H1 (cell line): ENCODE results near the gene ZNF764. TPM values are rescaled to one million over a fixed set of nuclear protein-coding genes. Genes with fewer than 3 reads are reported as not detected.

Source experiments
- CTCF ChIA-PET: fragments of 300-600 bp; sonication (Branson Sonifier 250); formaldehyde crosslinking; loops from one replicate; lab custom pipeline; 2021; ENCODE audit not compliant: partially characterized antibody; lab: Charles Lee
- POLR2A ChIA-PET: fragments of 300-600 bp; sonication (Branson Sonifier 250); formaldehyde crosslinking; loops from one replicate; lab custom pipeline; 2021; ENCODE audit warnings: inconsistent platforms; ENCODE audit not compliant: partially characterized antibody; lab: Charles Lee
- DNase-seq, 2 experiments: peaks; one replicate each; pipeline versions ENCODE4 v3.0.0 to v3.0.0-alpha.2; 2010 to 2022; ENCODE audit warnings: low spot score in 2 of 2, low read depth in 1 of 2, mixed read lengths in 1 of 2
- FAIRE-seq: peaks from 2 replicates; lab custom pipeline; 2011; peaks lifted over from hg19 to GRCh38; lab: Jason Lieb, UNC
- H2AFZ ChIP-seq: 2 replicates; pipeline ENCODE4 v1.8.1; 2012; ENCODE audit warnings: low read length, inconsistent platforms
- H2AK5ac ChIP-seq: 2 replicates; pipeline ENCODE4 v1.6.1; 2013; ENCODE audit warnings: low read depth, low read length
- H2BK120ac ChIP-seq: replicated peaks from 2 replicates; pipeline ENCODE3; 2013; ENCODE audit warnings: low read depth, low read length, inconsistent platforms
- H2BK12ac ChIP-seq: 2 replicates; pipeline ENCODE4 v1.6.1; 2013; ENCODE audit warnings: low read depth, low read length
- H2BK15ac ChIP-seq: 2 replicates; pipeline ENCODE4 v1.6.1; 2013; ENCODE audit warnings: low read length
- H2BK20ac ChIP-seq: 2 replicates; pipeline ENCODE4 v1.6.1; 2013; ENCODE audit warnings: low read length
- H2BK5ac ChIP-seq: 2 replicates; pipeline ENCODE4 v1.6.1; 2013; ENCODE audit warnings: low read depth, low read length
- H3K14ac ChIP-seq: 2 replicates; pipeline ENCODE4 v1.6.1; 2013; ENCODE audit warnings: inconsistent platforms; ENCODE audit not compliant: insufficient read length
- H3K18ac ChIP-seq: 2 replicates; pipeline ENCODE4 v1.6.1; 2013; ENCODE audit warnings: low read length; ENCODE audit errors: extremely low read depth
- H3K23ac ChIP-seq: 2 replicates; pipeline ENCODE4 v1.6.1; 2013; ENCODE audit warnings: inconsistent platforms; ENCODE audit not compliant: insufficient read length
- H3K23me2 ChIP-seq: 2 replicates; pipeline ENCODE4 v1.6.1; 2013; ENCODE audit warnings: low read depth, low read length
- H3K27ac ChIP-seq: 2 replicates; pipeline ENCODE4 v1.6.1; 2011; ENCODE audit warnings: low read depth, low read length, inconsistent platforms
- H3K27me3 ChIP-seq, 4 experiments: replicated peaks in 1 of 4; 1 replicate in 1 of 4; 2 replicates in 3 of 4; pipeline versions ENCODE4 v1.6.1 to v1.8.1; 2011 to 2013; ENCODE audit warnings: low read length in 3 of 4, mild to moderate bottlenecking in 3 of 4, inconsistent platforms in 2 of 4, mixed read lengths in 2 of 4, moderate library complexity in 1 of 4; ENCODE audit not compliant: control insufficient read depth in 3 of 4, insufficient read depth in 3 of 4; ENCODE audit errors: extremely low read depth in 1 of 4
- H3K36me3 ChIP-seq, 4 experiments: 2 replicates each; pipeline versions ENCODE4 v1.6.1 to v1.8.1; 2011 to 2013; ENCODE audit warnings: mild to moderate bottlenecking in 4 of 4, low read length in 3 of 4, moderate library complexity in 2 of 4, control low read depth in 1 of 4, inconsistent platforms in 1 of 4; ENCODE audit not compliant: insufficient read depth in 4 of 4, control insufficient read depth in 2 of 4
- H3K4ac ChIP-seq: replicated peaks from 2 replicates; pipeline ENCODE3; 2013; ENCODE audit warnings: low read length, low read depth, mixed read lengths, inconsistent platforms; ENCODE audit not compliant: insufficient read length
- H3K4me1 ChIP-seq, 4 experiments: replicated peaks in 1 of 4; 1 replicate in 1 of 4; 2 replicates in 3 of 4; pipeline versions ENCODE4 v1.6.1 to v1.8.1; 2011 to 2013; ENCODE audit warnings: low read length in 3 of 4, inconsistent platforms in 2 of 4, mixed read lengths in 1 of 4; ENCODE audit not compliant: insufficient read depth in 4 of 4, control insufficient read depth in 3 of 4
- H3K4me2 ChIP-seq, 2 experiments: 2 replicates each; pipeline versions ENCODE4 v1.6.1 to v1.8.1; 2011 to 2013; ENCODE audit warnings: low read depth in 2 of 2, low read length in 2 of 2, control low read depth in 1 of 2, inconsistent platforms in 1 of 2, mild to moderate bottlenecking in 1 of 2; ENCODE audit not compliant: insufficient read depth in 1 of 2
- H3K4me3 ChIP-seq, 4 experiments: fragments of 200-600, 300-600 bp in 1 of 4; sonication (generic), shearing (Covaris generic), sonication (Bioruptor Twin) in 1 of 4; 2 replicates each; pipeline versions ENCODE4 v1.5.1 to v1.8.1; 2011 to 2016; ENCODE audit warnings: low read length in 4 of 4, low read depth in 3 of 4, control low read depth in 2 of 4, inconsistent platforms in 2 of 4, mild to moderate bottlenecking in 2 of 4, mixed read lengths in 1 of 4, moderate library complexity in 1 of 4; ENCODE audit not compliant: insufficient read depth in 2 of 4; ENCODE audit errors: extremely low read depth in 1 of 4
- H3K56ac ChIP-seq: replicated peaks from 2 replicates; pipeline ENCODE3; 2013; ENCODE audit warnings: low read depth, mild to moderate bottlenecking, mixed read lengths, low read length, inconsistent platforms; ENCODE audit not compliant: insufficient read length
- H3K79me1 ChIP-seq: 2 replicates; pipeline ENCODE4 v1.6.1; 2013; ENCODE audit warnings: low read depth, low read length, control low read depth
- H3K79me2 ChIP-seq, 2 experiments: 2 replicates each; pipeline versions ENCODE4 v1.6.1 to v1.8.1; 2012 to 2013; ENCODE audit warnings: low read length in 2 of 2, mild to moderate bottlenecking in 2 of 2, inconsistent platforms in 1 of 2; ENCODE audit not compliant: insufficient read depth in 2 of 2, control insufficient read depth in 1 of 2
- H3K9ac ChIP-seq, 4 experiments: replicated peaks in 1 of 4; 1 replicate in 1 of 4; 2 replicates in 3 of 4; pipeline versions ENCODE4 v1.6.1 to v1.8.1; 2011 to 2013; ENCODE audit warnings: low read depth in 3 of 4, low read length in 3 of 4, control low read depth in 2 of 4, mild to moderate bottlenecking in 2 of 4, moderate library complexity in 2 of 4, inconsistent platforms in 1 of 4; ENCODE audit errors: extremely low read depth in 1 of 4
- H3K9me3 ChIP-seq, 2 experiments: 2 replicates each; pipeline versions ENCODE4 v1.6.1 to v1.8.1; 2012 to 2013; ENCODE audit warnings: mild to moderate bottlenecking in 2 of 2, moderate library complexity in 2 of 2, control low read depth in 1 of 2, inconsistent platforms in 1 of 2, low read depth in 1 of 2, low read length in 1 of 2, mixed read lengths in 1 of 2; ENCODE audit not compliant: insufficient read depth in 2 of 2
- H4K20me1 ChIP-seq, 2 experiments: replicated peaks in 1 of 2; 2 replicates each; pipeline versions ENCODE3 to v1.8.1; 2011 to 2013; ENCODE audit warnings: inconsistent platforms in 2 of 2, low read length in 2 of 2, mild to moderate bottlenecking in 1 of 2; ENCODE audit not compliant: insufficient read depth in 2 of 2, control insufficient read depth in 1 of 2
- H4K5ac ChIP-seq: 2 replicates; pipeline ENCODE4 v1.6.1; 2013; ENCODE audit warnings: low read length, low read depth, mixed read lengths, inconsistent platforms; ENCODE audit not compliant: insufficient read length
- H4K8ac ChIP-seq: 2 replicates; pipeline ENCODE4 v1.8.0; 2013; ENCODE audit warnings: mild to moderate bottlenecking, moderate library complexity, low read length, inconsistent platforms; ENCODE audit not compliant: insufficient read depth; ENCODE audit errors: extremely low read depth
- H4K91ac ChIP-seq: replicated peaks from 2 replicates; pipeline ENCODE3; 2013; ENCODE audit warnings: low read length, mixed read lengths, inconsistent platforms; ENCODE audit not compliant: insufficient read length
- ASH2L ChIP-seq: fragments of 200-600, 300-600 bp; sonication (generic); IDR thresholded peaks from one replicate; pipeline ENCODE4 v1.7.1; 2017; ENCODE audit warnings: low read length
- CBX5 ChIP-seq: fragments of 300-800, 300-1000 bp; sonication (generic); IDR thresholded peaks from 2 replicates; pipeline ENCODE4 v1.7.1; 2016; ENCODE audit warnings: antibody characterized with exemption, low read length, low read depth
- GTF2F1 ChIP-seq: IDR thresholded peaks from 2 replicates; pipeline ENCODE4 v1.6.1; 2012; ENCODE audit warnings: low read depth, low read length, improper control_type of control experiment, borderline replicate concordance
- HDAC2 ChIP-seq, 2 experiments: fragments of 300-600 bp in 1 of 2; sonication (generic) in 1 of 2; IDR thresholded peaks; 2 replicates each; pipeline ENCODE4 v1.6.1; 2011 to 2012; ENCODE audit warnings: low read depth in 2 of 2, low read length in 2 of 2, mild to moderate bottlenecking in 2 of 2, moderate library complexity in 2 of 2, borderline replicate concordance in 1 of 2, inconsistent platforms in 1 of 2
- MAFK ChIP-seq: IDR thresholded peaks from 2 replicates; pipeline ENCODE4 v1.6.1; 2012; ENCODE audit warnings: low read depth, mild to moderate bottlenecking, improper control_type of control experiment, low read length
- SIX5 ChIP-seq: IDR thresholded peaks from 2 replicates; pipeline ENCODE4 v1.6.1; 2011; ENCODE audit warnings: mild to moderate bottlenecking, low read depth, low read length
- TAF7 ChIP-seq: optimal IDR thresholded peaks from 2 replicates; pipeline ENCODE3; 2011; ENCODE audit warnings: low read depth, mild to moderate bottlenecking, inconsistent platforms, low read length, moderate library complexity, borderline replicate concordance
- TBP ChIP-seq: IDR thresholded peaks from 2 replicates; pipeline ENCODE4 v1.6.1; 2011; ENCODE audit warnings: low read depth, low read length, improper control_type of control experiment
- WGBS, 2 experiments: shearing (Covaris generic) in 1 of 2; methylation state at CpG; one replicate each; pipeline versions ENCODE4 v1.1.6 to v1.1.7; 2013 to 2015; ENCODE audit warnings: low lambda C conversion rate in 2 of 2, mixed read lengths in 2 of 2, inconsistent platforms in 1 of 2, low coverage in 1 of 2, missing lambda C conversion rate in 1 of 2; ENCODE audit not compliant: insufficient replicate concordance in 2 of 2, insufficient coverage in 1 of 2, insufficient read length in 1 of 2; ENCODE audit errors: extremely low coverage in 1 of 2, missing lambda C conversion rate in 1 of 2; 5-methylcytosine and 5-hydroxymethylcytosine counted together
- polyA plus RNA-seq, 7 experiments: library from polyadenylated mRNA; depleted of rRNA in 3 of 7; stranded (reverse) in 5 of 7; unstranded in 2 of 7; fragments of >200 nt in 5 of 7; fragments of 200-250 nt in 2 of 7; gene quantifications; 1 replicate in 5 of 7; 2 replicates in 1 of 7; 4 replicates in 1 of 7; pipeline versions ENCODE4 v1.2.1 to v1.2.3, GENCODE V29; 2011 to 2013; ENCODE audit warnings: missing spikeins in 2 of 7, mixed read lengths in 2 of 7
- total RNA-seq: library from RNA; stranded (reverse); fragmentation: NEBNext Ultra II Directional; extraction: Animal tissue kit (Norgen Biotek cat#: 25700); gene quantifications from 2 replicates; pipeline ENCODE4 v1.2.1, GENCODE V29; 2021
- TF ChIP-seq, protein P1 (sequence below): IDR thresholded peaks from 2 replicates; pipeline ENCODE4 v1.6.1; 2011; ENCODE audit warnings: low read depth, mild to moderate bottlenecking, low read length; ENCODE audit not compliant: insufficient read depth

ZNF764 gene
- total and polyA plus RNA-seq, 2 of the 8 experiments (the other 6 are each of a cell fraction or from before 2014, with no cell fraction given), result 5.7 to 7.7 TPM

DNA sequence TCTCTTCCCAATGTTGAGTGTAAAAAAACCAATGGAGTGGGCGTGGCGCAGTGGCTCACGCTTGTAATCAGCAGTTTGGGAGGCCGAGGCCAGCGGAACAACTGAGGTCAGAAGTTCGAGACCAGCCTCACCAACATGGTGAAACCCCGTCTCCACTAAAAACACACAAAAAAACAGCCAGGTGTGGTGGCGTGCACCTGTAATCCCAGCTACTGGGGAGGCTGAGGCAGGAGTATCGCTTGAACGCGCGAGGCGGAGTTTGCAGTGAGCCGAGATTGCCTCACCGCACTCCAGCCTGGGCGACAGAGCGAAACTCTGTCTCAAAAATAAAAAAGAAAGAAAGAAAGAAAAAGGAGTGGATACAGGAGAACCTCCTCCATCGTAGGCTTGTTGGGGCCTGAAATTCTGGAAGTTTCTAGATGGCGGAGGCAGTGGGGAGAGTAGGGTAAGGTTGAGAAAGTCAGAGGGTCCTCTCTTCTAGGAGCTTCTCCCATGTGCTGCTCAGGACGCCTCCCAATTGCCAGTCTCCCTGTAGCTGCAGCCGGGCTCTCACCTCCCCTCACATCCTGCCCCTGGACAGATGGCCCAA, 709 bp upstream of the ZNF764 start:
- DNase-seq (no peak), FAIRE-seq (no peak)
- Histone ChIP-seq H3K56ac (no peak overlapping the region), H2BK5ac (peak overlapping the region; percentile 55; the same call in 1 of the 2 replicates), H4K20me1 (peaks cover 0 to 4% of the 10 kb centered on the region in 2 experiments), H3K14ac (no peak overlapping the region), H3K4ac (peak overlapping the region; percentile 22), H2AFZ (peak overlapping the region; percentile 12; the same call in 1 of the 2 replicates), H3K27me3 (peaks cover 0 to 3% (median 1%) of the 10 kb centered on the region in 4 experiments; a peak in 1 of 7 replicates), H3K4me1 (peaks cover 0 to 5% (median 2%) of the 10 kb centered on the region in 4 experiments; a peak in 2 of 7 replicates), H2BK15ac (peak overlapping the region; percentile 7; the same call in 1 of the 2 replicates), H3K36me3 (peaks cover 3 to 8% (median 5%) of the 10 kb centered on the region in 4 experiments; a peak in 4 of 8 replicates), H3K9ac (peak overlapping the region in 3 of 4 experiments; percentile 25 to 46 (median 42); a peak in 5 of 7 replicates), H3K23me2 (peaks cover 7% of the 10 kb centered on the region; the same call in 1 of the 2 replicates), H4K8ac (peak overlapping the region; percentile 63; the same call in 1 of the 2 replicates), H3K4me2 (peak overlapping the region; percentile 44 to 48), H3K4me3 (peak overlapping the region in 2 of 4 experiments; percentile 14 to 78; a peak in 3 of 8 replicates), H4K91ac (no peak overlapping the region), H2BK120ac (no peak overlapping the region), H3K9me3 (no peaks in the 10 kb centered on the region), H3K23ac (no peak overlapping the region), H3K79me1 (no peaks in the 10 kb centered on the region), H3K27ac (peak overlapping the region; percentile 47; the same call in 1 of the 2 replicates), H3K18ac (peak overlapping the region; percentile 67), H2BK20ac (no peak overlapping the region), H3K79me2 (no peaks in the 10 kb centered on the region), H4K5ac (peak overlapping the region; percentile 90), H2AK5ac (no peak overlapping the region), H2BK12ac (peak overlapping the region; percentile 28)
- ChIA-PET POLR2A (interaction anchor here (0.8 to 8.4 kb wide), 17 partner anchors 9 to 141 kb away, joined by 3 to 121 read pairs (median 7); partner anchors contain the start of genes PRR14, ZNF688, ZNF689 and ZNF747), CTCF (interaction anchor here (0.8 to 3.1 kb wide), 11 partner anchors 13 to 129 kb away, joined by 3 to 23 read pairs (median 4); partner anchors contain the start of genes DCTPP1, ZNF688, ZNF747 and ZNF785)
- 85% methylated on average over 21 of the region's 21 CpGs; no CpG with 5 or more reads in 1 of the 2 experiments for WGBS, 2 experiments
- TF ChIP-seq SIX5, result no peak
- no peak for TF ChIP-seq HDAC2 (IDR thresholded peaks at IDR 0.05; ENCODE audit: borderline replicate concordance in 1 of 2, low read depth in 2 of 2, low read length in 2 of 2)
- no peak for TF ChIP-seq TBP
- TF ChIP-seq GTF2F1, result no peak
- TF ChIP-seq MAFK, result no peak
- TF ChIP-seq TAF7, result no peak
- TF ChIP-seq ASH2L, result no peak
- TF ChIP-seq, protein P1, sequence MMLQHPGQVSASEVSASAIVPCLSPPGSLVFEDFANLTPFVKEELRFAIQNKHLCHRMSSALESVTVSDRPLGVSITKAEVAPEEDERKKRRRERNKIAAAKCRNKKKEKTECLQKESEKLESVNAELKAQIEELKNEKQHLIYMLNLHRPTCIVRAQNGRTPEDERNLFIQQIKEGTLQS, result no peak
- TF ChIP-seq CBX5, result no peak
